Lower leg skin (tissue), 4 donors: ENCODE measurements around the gene ZMYND8. TPM values are rescaled to one million over a fixed set of nuclear protein-coding genes. Genes with fewer than 3 reads are reported as not detected.
A peak's percentile ranks its signal among the peaks of the same experiment; 100 is the strongest.
"Not testable (repeated sequence)": the region's sequence is repeated elsewhere in the genome, so short reads cannot be mapped to it uniquely, and the experiment has no call there.

Source experiments
- DNase-seq, 2 donors: peaks; one replicate each; pipeline ENCODE4 v3.0.0-alpha.2; 2019; ENCODE audit warnings: low spot score in 2 of 2
- H3K4me3 ChIP-seq: fragments of 200-600 bp; sonication (generic); 2 replicates; pipeline ENCODE4 v1.5.1; 2017; ENCODE audit warnings: mild to moderate bottlenecking, low read depth; ENCODE audit not compliant: poor library complexity, severe bottlenecking
- POLR2A ChIP-seq, 2 donors: fragments of 450-650 bp; IDR thresholded peaks; one replicate each; pipeline ENCODE4 v1.6.1; 2016 to 2017; ENCODE audit warnings: antibody characterized with exemption in 2 of 2, mild to moderate bottlenecking in 1 of 2, moderate library complexity in 1 of 2
- WGBS, 2 donors: methylation state at CpG; one replicate each; pipeline ENCODE4 v1.1.5; 2018; 5-methylcytosine and 5-hydroxymethylcytosine counted together
- intact Hi-C: fragments of 100-400 bp; cut with DNase I; formaldehyde crosslinking; loops from one replicate; pipeline ENCODE4 v1.15.0; 2023; ENCODE audit warnings: low total_unique reads
- total RNA-seq, 4 donors: library from RNA; depleted of rRNA; stranded (reverse); fragments of >200 nt; gene quantifications; one replicate each; pipeline ENCODE4 v1.1.0, GENCODE V29; 2016
- TF ChIP-seq, protein P1 (sequence below), 3 donors: fragments of 450-650 bp; IDR thresholded peaks; one replicate each; pipeline ENCODE4 v1.5.1; 2016; ENCODE audit warnings: antibody characterized with exemption in 3 of 3, mild to moderate bottlenecking in 3 of 3, moderate library complexity in 2 of 3

Gene ZMYND8
- total RNA-seq, 4 donors from 2014 or later, result 42.2 to 79.0 (median 65.4) TPM

DNA sequence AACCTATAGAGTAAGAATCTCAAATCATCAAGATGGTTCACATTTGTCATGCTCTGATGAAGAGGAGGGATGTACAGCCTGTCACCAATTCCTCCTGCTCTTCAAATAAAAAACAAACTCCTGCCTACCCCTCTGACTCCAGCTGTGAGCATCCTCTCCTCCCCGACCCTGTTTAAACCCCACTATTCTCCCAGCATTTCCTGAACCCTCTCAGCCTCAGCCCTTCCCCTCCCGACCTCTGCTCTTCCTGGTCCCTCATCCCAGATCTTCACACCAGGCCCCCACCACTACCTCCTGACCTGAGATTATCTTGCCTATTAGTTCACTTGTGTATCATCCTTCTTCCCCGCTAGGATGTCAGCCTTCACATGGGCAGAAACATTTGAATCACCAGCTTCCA lies 75.8 kb downstream of the ZMYND8 start:
- intact Hi-C loops, result no loop called here
- H3K4me3 ChIP-seq, result no peak overlapping the region
- 90 to 93% methylated on average over 3 of the region's 3 CpGs for WGBS, 2 donors
- peak in 1 of 2 donors; percentile 40 for DNase-seq
- no peak for TF ChIP-seq POLR2A (IDR thresholded peaks at IDR 0.05)
- TF ChIP-seq, protein P1, sequence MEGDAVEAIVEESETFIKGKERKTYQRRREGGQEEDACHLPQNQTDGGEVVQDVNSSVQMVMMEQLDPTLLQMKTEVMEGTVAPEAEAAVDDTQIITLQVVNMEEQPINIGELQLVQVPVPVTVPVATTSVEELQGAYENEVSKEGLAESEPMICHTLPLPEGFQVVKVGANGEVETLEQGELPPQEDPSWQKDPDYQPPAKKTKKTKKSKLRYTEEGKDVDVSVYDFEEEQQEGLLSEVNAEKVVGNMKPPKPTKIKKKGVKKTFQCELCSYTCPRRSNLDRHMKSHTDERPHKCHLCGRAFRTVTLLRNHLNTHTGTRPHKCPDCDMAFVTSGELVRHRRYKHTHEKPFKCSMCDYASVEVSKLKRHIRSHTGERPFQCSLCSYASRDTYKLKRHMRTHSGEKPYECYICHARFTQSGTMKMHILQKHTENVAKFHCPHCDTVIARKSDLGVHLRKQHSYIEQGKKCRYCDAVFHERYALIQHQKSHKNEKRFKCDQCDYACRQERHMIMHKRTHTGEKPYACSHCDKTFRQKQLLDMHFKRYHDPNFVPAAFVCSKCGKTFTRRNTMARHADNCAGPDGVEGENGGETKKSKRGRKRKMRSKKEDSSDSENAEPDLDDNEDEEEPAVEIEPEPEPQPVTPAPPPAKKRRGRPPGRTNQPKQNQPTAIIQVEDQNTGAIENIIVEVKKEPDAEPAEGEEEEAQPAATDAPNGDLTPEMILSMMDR (IDR thresholded peaks at IDR 0.05), result no peak

DNA sequence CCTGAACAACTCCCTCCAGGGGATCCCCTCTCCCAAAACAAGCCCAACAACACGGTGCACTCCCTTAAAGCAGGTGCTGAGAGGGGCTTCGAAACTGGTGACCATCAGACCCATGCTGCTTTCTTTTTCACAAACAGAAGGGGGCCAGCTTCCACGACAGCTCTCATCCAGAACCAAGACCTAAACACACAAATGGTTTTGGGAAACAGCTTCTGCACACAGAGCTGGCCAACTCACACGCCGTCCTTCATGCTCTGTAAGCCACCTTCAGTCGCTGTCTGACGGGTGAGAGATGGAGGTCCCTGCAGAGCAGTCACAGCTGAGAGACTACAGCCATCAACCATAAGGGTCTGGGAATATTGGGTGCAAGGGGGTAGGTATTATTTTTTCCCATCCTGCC lies 76.3 kb downstream of the ZMYND8 start:
- no peak for DNase-seq
- intact Hi-C loops, result no loop called here
- 95 to 96% methylated on average over 7 of the region's 7 CpGs for WGBS, 2 donors

DNA sequence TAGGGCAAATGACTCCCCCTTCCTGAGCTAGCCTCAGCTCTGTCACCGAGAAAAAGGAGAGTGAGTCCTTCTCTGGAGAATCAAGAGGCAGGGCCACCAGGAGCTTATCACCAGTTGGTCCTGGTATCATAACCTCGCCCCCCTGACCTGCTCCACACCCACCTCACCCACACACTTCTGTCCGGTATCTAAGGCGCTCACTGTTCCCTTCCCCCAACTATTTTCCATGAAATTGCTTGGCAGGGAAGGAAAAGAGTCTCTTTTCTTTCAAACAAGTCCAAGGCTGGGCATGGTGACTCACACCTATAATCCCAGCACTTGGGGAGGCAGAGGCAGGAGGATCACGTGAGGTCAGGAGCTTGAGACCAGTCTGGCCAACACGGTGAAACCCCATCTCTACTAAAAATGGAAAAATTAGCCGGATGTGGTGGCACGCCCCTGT lies 77.6 kb downstream of the ZMYND8 start:
- DNase-seq, result peak in 1 of 2 donors; percentile 49
- intact Hi-C loops, result no loop called here
- TF ChIP-seq, protein P1 (IDR thresholded peaks at IDR 0.05), result no peak
- no peak for TF ChIP-seq POLR2A (IDR thresholded peaks at IDR 0.05)
- no peak overlapping the region for H3K4me3 ChIP-seq
- whole genome bisulfite sequencing, 2 donors, result 89 to 91% methylated on average over 8 of the region's 8 CpGs

More for the DNA sequence above, 76.3 kb downstream of the ZMYND8 start:
- no peak for TF ChIP-seq POLR2A (IDR thresholded peaks at IDR 0.05)
- TF ChIP-seq, protein P1 (IDR thresholded peaks at IDR 0.05), result no peak
- H3K4me3 ChIP-seq, result no peak overlapping the region

DNA sequence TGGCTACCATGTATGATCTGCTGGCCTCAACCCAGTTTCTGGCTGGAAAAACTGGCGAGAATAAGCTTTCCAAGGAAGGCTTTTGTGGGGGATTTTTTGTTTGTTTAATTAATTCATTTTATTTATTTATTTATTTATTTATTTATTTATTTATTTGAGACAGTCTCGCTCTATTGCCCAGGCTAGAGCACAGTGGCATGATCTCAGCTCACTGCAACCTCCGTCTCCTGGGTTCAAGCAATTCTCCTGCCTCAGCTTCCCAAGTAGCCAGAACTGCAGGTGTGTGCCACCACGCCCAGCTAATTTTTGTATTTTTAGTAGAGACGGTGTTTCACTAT lies 79.0 kb downstream of the ZMYND8 start:
- 66 to 75% methylated on average over 5 of the region's 5 CpGs for WGBS, 2 donors
- H3K4me3 ChIP-seq, intact Hi-C loops: not testable (repeated sequence)
- DNase-seq, result peak in 1 of 2 donors; percentile 50

DNA sequence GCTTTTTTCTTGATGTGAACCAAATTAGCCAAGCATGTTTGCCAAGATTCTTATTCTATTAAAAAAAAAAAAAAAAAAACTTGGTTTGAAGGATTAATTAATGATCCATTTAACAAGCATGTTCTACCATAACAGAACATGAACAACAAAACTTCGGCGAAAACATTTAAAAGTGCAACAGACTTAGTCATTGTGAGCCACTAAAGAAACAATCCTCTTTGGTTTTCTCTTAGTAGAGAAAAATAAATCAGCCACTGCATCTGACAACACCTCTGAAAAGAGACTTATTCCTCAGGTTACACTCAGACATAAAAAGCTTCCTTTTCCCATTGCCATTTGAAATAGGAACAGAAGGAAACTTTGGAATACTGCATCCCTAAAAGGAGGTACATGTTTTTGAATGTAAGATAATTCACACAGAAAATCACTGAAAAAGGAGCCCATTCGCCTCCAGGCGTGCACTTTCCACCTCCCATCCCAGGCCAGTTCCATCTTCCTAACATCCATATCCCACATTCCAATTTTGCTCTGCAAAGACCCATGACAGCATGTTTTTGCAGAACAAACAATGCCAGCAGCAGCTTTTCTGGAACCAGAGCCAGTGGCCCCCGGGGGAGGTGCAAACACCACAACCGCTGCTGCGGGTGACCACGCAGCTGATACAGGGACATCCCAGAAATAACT lies 79.5 kb downstream of the ZMYND8 start:
- TF ChIP-seq, protein P1 (IDR thresholded peaks at IDR 0.05), result no peak
- TF ChIP-seq POLR2A (IDR thresholded peaks at IDR 0.05), result no peak
- peak; percentile 44 to 88 for DNase-seq
- intact Hi-C loops, result no loop called here
- WGBS, 2 donors, result 46 to 58% methylated on average over 8 of the region's 8 CpGs
- no peak overlapping the region for H3K4me3 ChIP-seq

DNA sequence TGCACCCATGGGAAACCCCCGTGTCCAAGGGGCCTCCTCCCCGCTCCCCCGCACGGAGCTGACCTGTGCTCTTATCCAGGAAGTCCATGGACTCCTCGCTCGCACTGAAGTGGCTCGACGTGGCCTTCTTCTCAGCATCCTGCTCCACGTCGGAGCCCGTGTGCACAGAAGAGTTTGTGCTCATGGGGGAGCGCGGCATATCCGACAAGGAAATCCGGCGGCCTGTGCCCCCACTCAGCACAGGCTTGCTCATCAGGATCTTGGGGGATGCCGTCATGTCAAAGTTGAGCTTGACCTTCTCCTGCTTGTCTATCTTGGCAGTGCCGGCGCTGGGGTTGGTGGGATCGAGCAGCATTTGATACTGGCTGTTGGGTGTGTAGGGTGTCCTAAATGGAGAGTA lies 80.2 kb downstream of the ZMYND8 start:
- TF ChIP-seq POLR2A (IDR thresholded peaks at IDR 0.05), result no peak
- TF ChIP-seq, protein P1 (IDR thresholded peaks at IDR 0.05), result no peak
- peak in 1 of 2 donors; percentile 86 for DNase-seq
- intact Hi-C loops, result no loop called here
- H3K4me3 ChIP-seq, result no peak overlapping the region
- 96 to 97% methylated on average over 20 of the region's 20 CpGs for WGBS, 2 donors
